ENCODE measurements around the gene CALCA.
"Not testable (repeated sequence)": the region's sequence is repeated elsewhere in the genome, so short reads cannot be mapped to it uniquely, and the experiment has no call there.

The CALCA gene

GRCh38 chr11:14971865-14972580 is at the start of gene CALCA:
CALCA (minus strand) TSS chr11:14972351; CDS start chr11:14971192, 1,159 bp downstream.
- no peak for DNase-seq

DNA sequence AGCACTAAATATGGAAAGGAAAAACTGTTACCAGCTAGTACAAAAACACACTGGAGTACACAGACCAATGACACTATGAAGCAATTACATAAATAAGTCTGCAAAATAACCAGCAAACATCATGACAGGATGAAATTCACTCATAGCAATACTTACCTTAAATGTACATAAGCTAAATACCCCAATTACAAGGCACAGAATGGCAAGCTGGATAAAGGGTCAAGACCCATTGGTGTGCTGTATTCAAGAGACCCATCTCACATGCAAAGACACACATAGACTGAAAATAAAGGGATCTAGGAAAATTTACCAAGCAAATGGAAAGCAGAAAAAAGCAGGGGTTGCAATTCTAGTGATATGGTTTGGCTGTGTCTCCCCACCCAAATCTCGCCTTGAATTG is 44.0 kb upstream of the CALCA start:
- DNase-seq: no peak

DNA sequence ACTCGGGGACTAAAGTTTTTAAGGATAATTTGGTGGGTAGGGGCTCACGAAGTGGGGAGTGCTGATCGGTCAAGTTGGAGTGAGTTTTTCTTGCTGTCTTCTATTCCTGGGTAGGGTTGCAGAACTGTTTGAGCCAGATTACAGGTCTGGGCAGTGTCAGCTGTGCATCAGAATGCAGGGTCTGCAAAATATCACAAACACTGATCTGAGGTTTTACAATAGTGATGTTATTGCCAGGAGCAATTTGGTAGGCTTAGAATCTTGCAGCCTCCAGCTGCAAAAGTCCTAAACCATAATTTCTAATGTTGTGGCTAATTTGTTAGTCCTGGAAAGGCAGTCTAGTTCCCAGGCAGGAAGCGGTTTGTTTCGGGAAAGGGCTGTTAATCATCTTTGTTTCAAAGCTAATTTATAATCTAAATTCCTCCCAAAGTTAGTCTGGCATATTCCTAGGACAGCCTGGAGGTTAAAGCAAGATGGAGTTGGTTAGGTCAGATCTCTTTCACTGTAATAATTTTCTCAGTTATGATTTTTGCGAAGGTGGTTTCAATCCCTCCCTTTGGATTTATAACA is 39.7 kb upstream of the CALCA start:
- no peak for DNase-seq

GRCh38 chr11:15010865-15011264 is 38.7 kb upstream of the CALCA start:
- DNase-seq: no peak

DNA sequence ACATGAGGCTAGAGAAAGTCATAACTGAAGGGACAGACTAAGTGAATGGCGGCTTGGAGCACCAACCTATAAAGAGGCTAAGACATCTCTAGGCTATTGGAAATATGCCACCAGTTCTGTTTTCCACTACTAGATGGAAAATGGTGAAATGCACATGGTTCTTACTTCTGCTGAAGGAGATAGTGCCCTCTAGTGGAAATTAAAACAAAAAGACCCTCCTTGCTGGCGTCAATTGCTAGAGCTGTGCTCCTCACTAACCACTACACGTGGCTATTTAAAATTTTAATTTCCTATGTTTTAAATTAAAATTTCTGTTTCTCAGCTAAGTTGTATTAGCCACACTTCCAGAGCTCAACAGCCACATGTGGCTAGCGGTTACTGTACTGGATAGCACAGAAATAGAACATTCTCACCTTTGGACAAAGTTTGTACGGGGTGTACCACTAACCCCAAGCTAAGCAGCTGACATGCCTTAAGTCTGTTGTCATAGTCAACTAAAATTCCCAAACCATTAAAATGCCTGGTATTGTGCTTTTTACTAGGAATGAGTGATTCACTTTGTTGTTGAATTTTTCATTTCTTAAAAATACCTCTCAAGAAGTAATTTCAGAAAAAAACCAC is 34.1 kb upstream of the CALCA start:
- no peak for DNase-seq

DNA sequence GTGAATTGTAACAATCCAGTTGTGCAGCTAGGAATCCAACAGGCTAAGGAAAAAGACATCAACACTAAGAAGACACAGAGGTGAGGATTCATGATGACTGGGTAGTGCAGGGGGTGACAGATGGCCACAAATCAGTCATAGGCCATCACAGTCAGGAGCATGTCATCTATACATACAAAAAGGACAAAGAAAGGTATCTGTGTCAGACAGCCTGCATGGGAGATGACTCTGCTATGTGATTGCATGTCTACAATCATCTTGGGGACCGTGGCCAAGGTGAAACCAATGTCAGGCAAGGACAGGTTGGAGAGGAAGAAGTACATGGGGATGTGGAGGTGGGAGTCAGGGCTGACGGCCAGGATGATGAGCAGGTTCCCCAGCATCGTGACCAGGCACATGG is 16.0 kb upstream of the CALCA start:
- DNase-seq: not testable (repeated sequence)

DNA sequence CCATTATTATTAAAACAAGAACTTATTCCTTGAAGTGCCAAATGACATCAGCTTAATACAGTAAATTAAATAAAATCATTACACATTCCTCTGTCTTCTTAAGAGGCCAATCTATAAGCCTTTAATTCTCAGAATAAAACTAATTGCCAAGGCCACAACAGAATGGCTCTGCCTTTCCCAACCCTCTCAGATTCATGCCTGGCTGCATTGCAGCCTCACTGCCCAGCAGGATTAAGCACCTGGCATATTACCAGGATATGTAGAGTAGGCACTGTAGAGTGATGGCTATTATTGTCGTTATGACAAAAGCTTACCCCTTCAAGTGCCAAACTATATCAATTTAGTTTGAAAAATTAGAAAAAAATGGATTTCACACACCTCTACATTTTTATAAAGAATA is 9.4 kb upstream of the CALCA start:
- DNase-seq: no peak

DNA sequence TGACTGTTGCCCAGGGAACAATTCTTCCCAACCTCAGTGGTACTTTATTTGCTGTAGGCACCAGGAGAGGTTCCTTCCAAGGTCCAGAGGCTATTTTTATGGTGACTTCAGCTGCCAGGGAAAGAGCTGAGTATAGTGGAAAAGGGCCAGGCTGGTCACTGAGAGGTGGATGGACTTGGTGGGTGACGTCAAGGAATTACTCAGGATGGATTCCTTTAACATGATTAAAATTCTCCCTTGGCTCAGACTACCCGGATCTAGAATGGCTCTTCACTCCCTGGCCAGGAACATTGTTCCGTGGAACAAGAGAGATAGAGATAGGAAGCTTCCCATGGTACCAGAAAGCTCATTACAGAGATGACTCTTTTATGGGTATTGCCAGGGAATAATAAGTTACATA is 8.7 kb upstream of the CALCA start:
- no peak for DNase-seq

DNA sequence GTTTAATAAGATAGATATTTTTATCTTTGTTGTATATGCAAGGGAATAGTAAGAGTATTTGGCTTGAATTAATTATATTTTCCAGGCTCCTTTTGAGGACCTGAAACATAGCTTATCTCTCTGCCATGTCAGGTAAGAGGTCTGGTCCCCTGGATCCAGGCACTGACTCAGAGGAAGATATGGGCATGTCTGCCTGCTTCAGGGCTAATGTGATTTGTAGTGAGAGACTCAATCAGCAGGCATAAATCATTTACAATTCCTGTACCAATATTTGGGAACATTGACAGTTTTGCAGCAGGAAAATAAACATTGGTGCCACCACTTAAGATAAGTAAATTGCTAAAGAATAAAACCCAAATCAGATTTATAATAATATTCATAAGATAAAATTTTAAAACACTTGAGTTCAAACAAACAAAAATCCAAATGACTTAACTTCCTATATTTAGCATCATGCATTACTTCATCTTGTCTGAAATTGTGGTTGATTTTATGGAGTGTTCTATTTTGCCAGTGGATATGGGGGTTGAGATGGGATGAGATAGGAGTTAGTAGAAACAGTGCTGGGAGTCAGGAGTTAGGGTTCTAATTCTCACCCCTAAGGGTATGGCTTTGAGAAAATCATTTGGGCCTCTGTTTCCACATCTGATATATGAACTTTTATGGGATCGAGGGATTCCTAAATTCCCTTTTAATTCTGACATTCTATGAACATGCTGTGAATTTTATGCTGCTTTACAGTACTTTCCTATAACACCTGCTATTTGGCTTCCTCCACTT is 5.1 kb upstream of the CALCA start:
- DNase-seq: no peak

DNA sequence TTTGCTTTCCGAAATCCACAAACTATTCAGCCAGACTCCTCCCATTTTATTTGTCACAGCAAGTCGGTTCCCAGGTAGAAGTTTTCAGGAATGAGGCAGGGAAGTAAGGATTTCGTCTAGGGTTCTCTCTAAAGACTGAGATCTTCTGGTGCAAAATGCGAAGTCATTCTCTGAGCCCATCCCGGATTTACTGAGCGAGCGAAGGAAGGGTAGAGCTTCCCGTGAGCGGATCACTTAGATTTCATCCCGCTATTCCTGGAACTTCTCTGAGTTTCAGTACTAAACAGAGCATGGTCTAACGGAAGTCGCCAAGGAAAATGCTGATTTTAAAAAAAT is 3.1 kb upstream of the CALCA start:
- no peak for DNase-seq

DNA sequence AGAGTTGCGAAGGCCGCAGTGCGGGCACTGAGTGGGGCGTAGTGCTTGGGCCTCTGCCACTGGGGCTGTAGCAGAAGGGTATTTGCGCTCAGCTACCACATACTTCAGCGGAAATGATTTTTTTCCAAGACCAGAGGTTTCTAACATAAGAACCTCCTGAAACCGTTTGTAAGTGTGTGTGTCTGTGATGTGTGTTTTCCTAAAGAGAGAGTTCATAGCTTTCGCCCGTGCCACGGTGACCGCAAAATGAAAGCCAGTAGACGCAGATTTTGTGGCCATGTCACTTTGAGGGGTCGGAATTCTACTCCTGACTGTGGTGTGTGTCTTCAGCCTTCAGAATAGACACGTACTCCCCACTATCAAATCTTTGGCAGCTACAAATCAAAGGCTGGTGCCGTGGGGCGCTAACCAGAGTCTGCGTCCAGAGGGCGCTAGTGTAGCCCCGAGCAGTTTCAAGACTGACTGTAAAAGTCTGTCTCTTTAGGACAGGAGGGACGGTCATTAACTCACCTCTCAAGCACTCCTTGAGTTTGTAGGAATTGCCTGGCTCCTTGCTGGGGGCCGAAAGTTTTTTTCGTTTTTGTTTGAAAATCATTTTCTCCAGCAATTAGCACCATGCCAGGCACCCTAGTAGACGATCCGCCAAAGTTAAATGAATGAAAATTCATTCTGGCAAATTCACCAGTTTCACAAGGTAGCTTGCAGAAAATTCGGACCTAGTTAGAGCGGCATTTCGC is 2.5 kb upstream of the CALCA start:
- peak; percentile 45 for DNase-seq

- DNase-seq: no peak
Measured at GRCh38 chr11:14973621-14974514, 1.7 kb upstream of the CALCA start.

GRCh38 chr11:14972581-14973495 is 687 bp upstream of the CALCA start:
- no peak for DNase-seq

DNA sequence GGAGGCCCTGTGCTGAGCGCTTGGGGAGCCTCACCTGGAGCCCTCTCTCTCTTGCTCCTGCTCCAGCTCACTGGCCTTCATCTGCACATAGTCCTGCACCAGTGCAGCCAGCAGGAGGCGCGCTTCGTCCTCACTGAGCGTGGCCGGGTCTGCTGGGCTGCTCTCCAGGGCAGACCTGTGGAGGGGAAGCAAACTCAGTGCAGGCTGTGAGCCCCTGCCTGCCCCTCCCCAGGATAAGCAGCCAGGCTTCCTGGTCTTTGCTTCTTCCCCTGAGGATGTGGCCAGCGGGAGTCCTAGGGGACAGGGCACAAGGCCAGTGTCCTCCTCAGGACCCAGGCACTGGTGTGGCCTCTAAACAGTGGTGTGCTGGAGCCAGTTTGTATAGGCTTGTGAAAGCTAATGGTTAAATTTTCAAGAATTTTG is 2.2 kb downstream of the CALCA start:
- DNase-seq: peak; percentile 18

GRCh38 chr11:14967581-14968243 is 4.4 kb downstream of the CALCA start:
- no peak for DNase-seq

DNA sequence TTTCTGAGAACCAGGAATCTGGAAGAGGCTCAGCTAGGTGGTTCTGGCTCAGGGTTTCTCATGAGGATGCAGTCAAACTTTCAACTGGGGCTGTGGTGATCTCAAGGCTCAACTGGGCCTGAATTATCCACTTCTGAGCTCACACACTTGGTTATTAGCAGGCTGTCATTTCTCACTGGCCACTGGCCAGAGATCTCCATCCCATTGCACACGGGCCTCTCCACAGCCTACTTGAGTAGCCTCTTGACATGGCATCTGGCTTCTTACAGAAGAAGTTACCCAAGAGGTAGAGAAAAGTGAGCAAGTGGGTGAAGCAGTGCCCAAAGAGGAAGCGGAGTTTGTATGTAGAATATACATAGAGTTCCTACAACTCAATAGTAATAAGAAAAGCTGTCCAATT is 16.0 kb downstream of the CALCA start:
- DNase-seq: no peak

DNA sequence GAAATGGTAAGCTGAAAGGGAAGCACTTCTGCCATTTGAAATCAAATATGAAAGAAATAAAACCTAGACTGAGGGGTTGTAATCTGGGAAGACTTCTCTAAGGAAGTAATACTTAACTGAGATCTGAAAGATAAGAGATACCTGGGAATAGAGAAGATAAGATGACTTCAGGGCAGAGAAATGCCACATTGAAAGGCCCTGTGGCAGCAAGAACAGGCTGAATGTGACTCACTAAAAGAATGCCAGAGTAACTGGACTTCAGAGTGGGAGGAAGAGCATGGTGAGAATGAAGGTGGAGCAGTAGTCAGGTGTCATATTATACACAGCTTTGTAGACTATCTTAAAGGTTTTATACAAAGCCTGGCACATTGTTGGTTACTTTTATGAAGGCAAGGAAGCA is 17.6 kb downstream of the CALCA start:
- no peak for DNase-seq

GRCh38 chr11:14953904-14954303 is 18.2 kb downstream of the CALCA start:
- no peak for DNase-seq

DNA sequence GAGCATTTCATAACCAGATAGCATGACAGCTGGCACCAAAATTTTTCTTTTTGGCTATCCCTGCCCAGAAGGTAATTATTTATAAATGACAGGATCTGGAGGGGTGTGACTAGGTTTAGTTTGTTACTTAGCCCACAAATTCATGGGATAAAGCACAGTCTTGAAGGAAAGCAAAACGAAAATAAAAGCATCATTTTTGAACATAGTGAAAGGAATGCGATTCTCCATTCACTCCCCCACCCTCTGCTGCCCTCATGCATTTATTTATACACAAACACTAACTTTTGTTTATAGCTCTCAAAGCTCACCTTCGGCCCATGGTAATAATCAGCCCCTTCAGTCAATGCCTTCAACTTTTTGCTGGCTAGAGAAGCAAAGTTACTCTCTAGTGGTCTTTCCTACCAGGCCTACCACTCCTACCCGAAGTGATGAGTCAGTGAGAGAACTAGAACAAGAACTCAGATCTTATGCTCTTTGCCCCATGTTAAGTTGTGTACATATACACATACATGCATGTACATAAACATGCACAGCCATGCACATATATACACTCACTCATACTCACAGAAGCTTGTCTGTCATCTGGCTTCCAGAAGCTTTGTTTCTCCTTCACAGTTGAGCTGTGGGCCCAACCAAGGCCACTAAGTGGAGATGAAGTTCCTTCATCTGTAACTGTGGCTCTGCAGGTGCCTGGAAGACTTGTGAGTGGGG is 22.6 kb downstream of the CALCA start:
- no peak for DNase-seq

DNA sequence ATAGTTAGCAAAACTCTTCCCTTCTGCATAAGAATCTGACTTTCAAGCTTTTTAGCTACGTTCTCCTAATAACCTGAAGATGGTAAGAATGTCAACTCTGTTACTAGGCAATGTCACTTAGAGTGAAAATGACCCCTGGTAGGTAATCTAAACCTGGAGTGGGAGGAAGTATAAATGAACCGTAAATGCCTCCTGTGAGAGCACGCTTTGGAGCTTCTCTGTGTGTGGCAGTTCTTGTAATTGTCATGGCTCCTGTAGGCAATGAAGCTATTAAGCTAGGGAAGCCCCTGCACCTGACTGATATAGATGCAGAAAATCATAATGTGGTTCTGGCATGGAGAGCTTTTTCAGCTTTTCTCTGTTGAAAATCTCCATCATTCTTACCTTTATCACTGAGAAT is 29.4 kb downstream of the CALCA start:
- DNase-seq: no peak
